ENCODE results near the gene DLX4. TPM values are rescaled to one million over a fixed set of nuclear protein-coding genes. Genes with fewer than 3 reads are reported as not detected.

DLX4 gene
- polyA plus RNA-seq, 1 donor from 2014 or later = not detected

GRCh38 chr17:49984283-49984682, 15.3 kb downstream of the DLX4 start:
- H3F3A ChIP-seq (ENCODE audit: insufficient read depth, low read length, poor library complexity, severe bottlenecking) = no peaks in the 10 kb centered on the region
- no peak overlapping the region for H3K9ac ChIP-seq (ENCODE audit: low read length)
- no peak overlapping the region for H3K27ac ChIP-seq (ENCODE audit: low read length)
- no peaks in the 10 kb centered on the region for H3K36me3 ChIP-seq (ENCODE audit: insufficient read depth, low read length)
- H3K4me3 ChIP-seq (ENCODE audit: low read length) = no peak overlapping the region
- peaks cover 8% of the 10 kb centered on the region for H3K27me3 ChIP-seq (ENCODE audit: insufficient read depth, low read depth, low read length)
- no peaks in the 10 kb centered on the region for H3K9me2 ChIP-seq (ENCODE audit: insufficient read depth, low read length)
- H3K79me2 ChIP-seq (replicated peaks; ENCODE audit: insufficient read depth, low read length) = no peaks in the 10 kb centered on the region
- TF ChIP-seq POLR2AphosphoS5 (IDR thresholded peaks at IDR 0.05) (no peak), EP300 (conservative IDR thresholded peaks at IDR 0.05; ENCODE audit: poor library complexity, severe bottlenecking) (no peak), SMC3 (conservative IDR thresholded peaks at IDR 0.05; ENCODE audit: poor library complexity) (no peak), CTCF (IDR thresholded peaks at IDR 0.05; ENCODE audit: poor library complexity, severe bottlenecking) (no peak), TAF1 (IDR thresholded peaks at IDR 0.05; ENCODE audit: low read depth) (no peak), MXI1 (conservative IDR thresholded peaks at IDR 0.05; ENCODE audit: poor library complexity, severe bottlenecking) (no peak), REST (IDR thresholded peaks at IDR 0.05; ENCODE audit: borderline replicate concordance) (no peak), EZH2 (IDR thresholded peaks at IDR 0.05; ENCODE audit: borderline replicate concordance, insufficient read depth, low read length, poor library complexity, severe bottlenecking) (no peak), RAD21 (conservative IDR thresholded peaks at IDR 0.05) (no peak)
- H3K9me3 ChIP-seq (ENCODE audit: low read length) = no peaks in the 10 kb centered on the region
- H4K20me1 ChIP-seq (ENCODE audit: insufficient read depth) = no peaks in the 10 kb centered on the region
- no peak overlapping the region for H2AFZ ChIP-seq (ENCODE audit: low read depth, low read length)
- no peak overlapping the region for H3K4me2 ChIP-seq (ENCODE audit: low read length)

- no peaks in the 10 kb centered on the region for H3K79me2 ChIP-seq (replicated peaks; ENCODE audit: insufficient read depth, low read length)
- no peak overlapping the region for H3K4me2 ChIP-seq (ENCODE audit: low read length)
- H3K9me3 ChIP-seq (ENCODE audit: low read length) = no peaks in the 10 kb centered on the region
- H3K4me3 ChIP-seq (ENCODE audit: low read length) = no peak overlapping the region
- H4K20me1 ChIP-seq (ENCODE audit: insufficient read depth) = no peaks in the 10 kb centered on the region
- no peak for TF ChIP-seq CTCF (IDR thresholded peaks at IDR 0.05; ENCODE audit: poor library complexity, severe bottlenecking)
- TF ChIP-seq RAD21 (conservative IDR thresholded peaks at IDR 0.05) = no peak
- TF ChIP-seq TAF1 (IDR thresholded peaks at IDR 0.05; ENCODE audit: low read depth) = no peak
- TF ChIP-seq MXI1 (conservative IDR thresholded peaks at IDR 0.05; ENCODE audit: poor library complexity, severe bottlenecking) = no peak
- no peak for TF ChIP-seq EZH2 (IDR thresholded peaks at IDR 0.05; ENCODE audit: borderline replicate concordance, insufficient read depth, low read length, poor library complexity, severe bottlenecking)
- TF ChIP-seq SMC3 (conservative IDR thresholded peaks at IDR 0.05; ENCODE audit: poor library complexity) = no peak
- no peak for TF ChIP-seq REST (IDR thresholded peaks at IDR 0.05; ENCODE audit: borderline replicate concordance)
- no peak for TF ChIP-seq POLR2AphosphoS5 (IDR thresholded peaks at IDR 0.05)
- TF ChIP-seq EP300 (conservative IDR thresholded peaks at IDR 0.05; ENCODE audit: poor library complexity, severe bottlenecking) = no peak
- no peaks in the 10 kb centered on the region for H3K36me3 ChIP-seq (ENCODE audit: insufficient read depth, low read length)
- no peak overlapping the region for H2AFZ ChIP-seq (ENCODE audit: low read depth, low read length)
- peaks cover 8% of the 10 kb centered on the region for H3K27me3 ChIP-seq (ENCODE audit: insufficient read depth, low read depth, low read length)
- H3F3A ChIP-seq (ENCODE audit: insufficient read depth, low read length, poor library complexity, severe bottlenecking) = no peaks in the 10 kb centered on the region
- H3K27ac ChIP-seq (ENCODE audit: low read length) = no peak overlapping the region
- no peak overlapping the region for H3K9ac ChIP-seq (ENCODE audit: low read length)
- H3K9me2 ChIP-seq (ENCODE audit: insufficient read depth, low read length) = no peaks in the 10 kb centered on the region
These were observed 15.8 kb downstream of the DLX4 start for GRCh38 chr17:49984776-49985175.
